ENCODE data around the gene CSNK1D. TPM values are rescaled to one million over a fixed set of nuclear protein-coding genes. Genes with fewer than 3 reads are reported as not detected.

The CSNK1D gene
- total RNA-seq, 1 experiment from 2014 or later: 137 TPM

DNA sequence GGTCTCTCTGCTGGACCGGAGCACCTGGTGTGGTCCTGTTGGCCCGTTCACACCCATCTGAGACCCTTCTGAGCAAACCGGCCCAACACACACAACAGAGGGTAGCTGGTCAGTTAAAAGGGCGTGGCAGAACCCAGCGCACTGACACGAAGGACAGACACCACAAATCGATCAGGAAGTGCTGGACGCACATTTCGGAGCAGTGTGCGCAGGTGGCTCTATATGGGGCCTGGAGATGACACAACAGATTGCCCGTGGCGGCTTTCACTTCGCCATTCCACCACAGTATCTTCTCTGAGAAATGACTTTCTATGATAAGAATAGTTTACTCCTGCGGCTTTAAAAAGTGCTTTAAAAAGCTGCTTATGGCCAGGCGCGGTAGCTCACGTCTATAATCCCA is 73.4 kb downstream of the CSNK1D start:
- no peaks in the 10 kb centered on the region for H3K4me1 Mint-ChIP-seq
- Histone ChIP-seq H3K18ac (ENCODE audit: insufficient read length, low read depth, low read length) (no peak overlapping the region), H3K4me2 (ENCODE audit: insufficient read depth, insufficient read length, low read length) (no peak overlapping the region), H4K8ac (replicated peaks; ENCODE audit: insufficient read length, low read depth, low read length) (no peak overlapping the region), H2BK5ac (ENCODE audit: insufficient read length, low read length) (no peak overlapping the region), H3K79me2 (ENCODE audit: insufficient read depth, low read length) (no peaks in the 10 kb centered on the region), H3K9ac (ENCODE audit: extremely low read depth, insufficient read length, low read length) (no peak overlapping the region), H4K91ac (ENCODE audit: insufficient read length, low read depth, low read length) (no peak overlapping the region), H3K23me2 (ENCODE audit: insufficient read length, low read depth, low read length, poor library complexity, severe bottlenecking) (no peaks in the 10 kb centered on the region), H3K27me3 (ENCODE audit: insufficient read depth, low read length) (no peaks in the 10 kb centered on the region), H3K23ac (ENCODE audit: insufficient read length, low read depth, low read length) (no peak overlapping the region), H2AFZ (ENCODE audit: low read length) (no peak overlapping the region), H3K56ac (ENCODE audit: insufficient read length, low read depth, low read length) (no peak overlapping the region), H2AK5ac (ENCODE audit: insufficient read length, low read length) (no peak overlapping the region), H3K4ac (ENCODE audit: low read depth, low read length) (no peak overlapping the region), H3K79me1 (ENCODE audit: insufficient read depth, low read depth, low read length, poor library complexity, severe bottlenecking) (no peaks in the 10 kb centered on the region), H2BK15ac (ENCODE audit: low read depth, low read length) (no peak overlapping the region), H2BK120ac (ENCODE audit: low read depth, low read length, poor library complexity, severe bottlenecking) (no peak overlapping the region), H3K27ac (ENCODE audit: insufficient read length, low read depth, low read length) (no peak overlapping the region), H4K5ac (ENCODE audit: insufficient read length, low read depth, low read length) (no peak overlapping the region), H3K14ac (ENCODE audit: insufficient read depth, low read length) (no peak overlapping the region), H3K4me1 (ENCODE audit: insufficient read depth, low read length) (no peaks in the 10 kb centered on the region), H3T11ph (ENCODE audit: low read length) (no peak overlapping the region), H4K20me1 (ENCODE audit: control insufficient read depth, insufficient read depth, insufficient read length) (no peaks in the 10 kb centered on the region), H3K9me3 (ENCODE audit: control insufficient read depth, low read depth, low read length) (no peaks in the 10 kb centered on the region), H2BK12ac (ENCODE audit: insufficient read length, low read depth, low read length) (no peak overlapping the region), H2BK20ac (ENCODE audit: low read depth, low read length, poor library complexity, severe bottlenecking) (no peak overlapping the region)
- H3K27me3 Mint-ChIP-seq (ENCODE audit: low read depth): peaks cover 18% of the 10 kb centered on the region
- DNase-seq: no peak
- H3K9me3 Mint-ChIP-seq: no peaks in the 10 kb centered on the region
- TF ChIP-seq, protein P1, sequence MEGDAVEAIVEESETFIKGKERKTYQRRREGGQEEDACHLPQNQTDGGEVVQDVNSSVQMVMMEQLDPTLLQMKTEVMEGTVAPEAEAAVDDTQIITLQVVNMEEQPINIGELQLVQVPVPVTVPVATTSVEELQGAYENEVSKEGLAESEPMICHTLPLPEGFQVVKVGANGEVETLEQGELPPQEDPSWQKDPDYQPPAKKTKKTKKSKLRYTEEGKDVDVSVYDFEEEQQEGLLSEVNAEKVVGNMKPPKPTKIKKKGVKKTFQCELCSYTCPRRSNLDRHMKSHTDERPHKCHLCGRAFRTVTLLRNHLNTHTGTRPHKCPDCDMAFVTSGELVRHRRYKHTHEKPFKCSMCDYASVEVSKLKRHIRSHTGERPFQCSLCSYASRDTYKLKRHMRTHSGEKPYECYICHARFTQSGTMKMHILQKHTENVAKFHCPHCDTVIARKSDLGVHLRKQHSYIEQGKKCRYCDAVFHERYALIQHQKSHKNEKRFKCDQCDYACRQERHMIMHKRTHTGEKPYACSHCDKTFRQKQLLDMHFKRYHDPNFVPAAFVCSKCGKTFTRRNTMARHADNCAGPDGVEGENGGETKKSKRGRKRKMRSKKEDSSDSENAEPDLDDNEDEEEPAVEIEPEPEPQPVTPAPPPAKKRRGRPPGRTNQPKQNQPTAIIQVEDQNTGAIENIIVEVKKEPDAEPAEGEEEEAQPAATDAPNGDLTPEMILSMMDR (conservative IDR thresholded peaks at IDR 0.05): no peak
- H3K4me3 Mint-ChIP-seq: no peak overlapping the region
- H3K36me3 Mint-ChIP-seq (ENCODE audit: insufficient read depth in 1 of 3, low read depth in 3 of 3): peaks cover 3 to 23% (median 14%) of the 10 kb centered on the region in 3 experiments; a peak in 5 of 7 replicates
- no peak overlapping the region for H3K27ac Mint-ChIP-seq
- WGBS (ENCODE audit: extremely low coverage, insufficient read length, low lambda C conversion rate): no CpG with 5 or more reads among the region's 17 CpGs

All from H9 (cell line).